Peyer's patch (tissue), 4 donors: ENCODE data around the gene GCFC2. TPM values are rescaled to one million over a fixed set of nuclear protein-coding genes. Genes with fewer than 3 reads are reported as not detected.

ENCODE experiments used
- DNase-seq, 3 donors: peaks; one replicate each; pipeline ENCODE4 v3.0.0-alpha.2; 2017 to 2019
- H3K27ac ChIP-seq, 4 donors: fragments of 200-600 bp; sonication (generic); one replicate each; pipeline ENCODE4 v1.5.1; 2016 to 2019
- H3K27me3 ChIP-seq, 2 donors: fragments of 200-600 bp; sonication (generic); one replicate each; pipeline ENCODE4 v1.5.1; 2019
- H3K36me3 ChIP-seq, 3 donors: fragments of 200-600 bp; sonication (generic); one replicate each; pipeline ENCODE4 v1.5.1; 2016 to 2019
- H3K4me1 ChIP-seq, 4 donors: fragments of 200-600 bp; sonication (generic); one replicate each; pipeline ENCODE4 v1.5.1; 2016 to 2019
- H3K4me3 ChIP-seq, 4 donors: fragments of 200-600 bp; sonication (generic); 1 replicate in 3 of 4; 2 replicates in 1 of 4; pipeline ENCODE4 v1.5.1; 2016 to 2019; ENCODE audit warnings: mild to moderate bottlenecking in 1 of 4
- H3K9me3 ChIP-seq, 4 donors: fragments of 200-600 bp; sonication (generic); one replicate each; pipeline ENCODE4 v1.5.1; 2016 to 2019; ENCODE audit warnings: mild to moderate bottlenecking in 1 of 4
- CTCF ChIP-seq, 6 experiments: fragments of 450-650 bp in 4 of 6; fragments of 200-600 bp in 2 of 6; sonication (generic) in 1 of 6; IDR thresholded peaks; one replicate each; pipeline ENCODE4 v1.5.1; 2017 to 2019; ENCODE audit warnings: antibody characterized with exemption in 6 of 6, mild to moderate bottlenecking in 3 of 6, moderate library complexity in 1 of 6
- POLR2A ChIP-seq, 2 donors: fragments of 450-650 bp; IDR thresholded peaks; one replicate each; pipeline ENCODE4 v1.5.1; 2017; ENCODE audit warnings: antibody characterized with exemption in 2 of 2, mild to moderate bottlenecking in 2 of 2, moderate library complexity in 2 of 2
- total RNA-seq, 4 donors: library from RNA; depleted of rRNA; stranded (reverse); fragments of >200 nt; gene quantifications; one replicate each; pipeline ENCODE4 v1.1.0, GENCODE V29; 2016

The GCFC2 gene
- total RNA-seq, 4 donors from 2014 or later = 20.8 to 33.5 (median 26.1) TPM

DNA sequence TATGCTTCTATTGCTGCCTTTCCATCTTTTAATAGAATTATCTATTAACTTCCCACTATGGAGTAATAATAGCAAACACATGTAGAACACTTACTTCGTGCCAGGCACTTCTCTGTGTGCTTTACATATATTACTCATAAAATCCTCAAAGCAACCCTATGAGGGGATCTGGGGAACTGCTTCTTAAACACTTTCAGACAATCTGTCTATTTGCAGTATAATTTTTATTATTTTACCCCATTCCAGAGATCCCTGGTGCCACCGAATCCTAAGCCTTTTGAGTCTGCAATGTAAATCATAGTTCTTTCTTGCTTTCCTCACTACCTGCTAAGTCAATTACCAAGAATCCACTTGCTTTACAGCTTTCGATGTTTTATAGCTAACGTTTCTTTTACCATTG, 25.6 kb upstream of the GCFC2 start:
- Histone ChIP-seq H3K9me3 (no peaks in the 10 kb centered on the region), H3K4me1 (no peaks in the 10 kb centered on the region), H3K4me3 (no peak overlapping the region), H3K36me3 (no peaks in the 10 kb centered on the region), H3K27me3 (no peaks in the 10 kb centered on the region), H3K27ac (no peak overlapping the region)
- TF ChIP-seq CTCF (IDR thresholded peaks at IDR 0.05) = no peak
- no peak for TF ChIP-seq POLR2A (IDR thresholded peaks at IDR 0.05)
- DNase-seq = no peak

- no peak for TF ChIP-seq POLR2A (IDR thresholded peaks at IDR 0.05)
- TF ChIP-seq CTCF (IDR thresholded peaks at IDR 0.05) = peak in 2 of 6 experiments; percentile 19 to 33
- no peaks in the 10 kb centered on the region for H3K36me3 ChIP-seq
- H3K27me3 ChIP-seq = no peaks in the 10 kb centered on the region
- no peak overlapping the region for H3K4me3 ChIP-seq
- no peak for DNase-seq
- no peaks in the 10 kb centered on the region for H3K9me3 ChIP-seq
- H3K4me1 ChIP-seq = no peaks in the 10 kb centered on the region
- no peak overlapping the region for H3K27ac ChIP-seq
Observed at GRCh38 chr2:75729861-75730260, 19.1 kb upstream of the GCFC2 start.

DNA sequence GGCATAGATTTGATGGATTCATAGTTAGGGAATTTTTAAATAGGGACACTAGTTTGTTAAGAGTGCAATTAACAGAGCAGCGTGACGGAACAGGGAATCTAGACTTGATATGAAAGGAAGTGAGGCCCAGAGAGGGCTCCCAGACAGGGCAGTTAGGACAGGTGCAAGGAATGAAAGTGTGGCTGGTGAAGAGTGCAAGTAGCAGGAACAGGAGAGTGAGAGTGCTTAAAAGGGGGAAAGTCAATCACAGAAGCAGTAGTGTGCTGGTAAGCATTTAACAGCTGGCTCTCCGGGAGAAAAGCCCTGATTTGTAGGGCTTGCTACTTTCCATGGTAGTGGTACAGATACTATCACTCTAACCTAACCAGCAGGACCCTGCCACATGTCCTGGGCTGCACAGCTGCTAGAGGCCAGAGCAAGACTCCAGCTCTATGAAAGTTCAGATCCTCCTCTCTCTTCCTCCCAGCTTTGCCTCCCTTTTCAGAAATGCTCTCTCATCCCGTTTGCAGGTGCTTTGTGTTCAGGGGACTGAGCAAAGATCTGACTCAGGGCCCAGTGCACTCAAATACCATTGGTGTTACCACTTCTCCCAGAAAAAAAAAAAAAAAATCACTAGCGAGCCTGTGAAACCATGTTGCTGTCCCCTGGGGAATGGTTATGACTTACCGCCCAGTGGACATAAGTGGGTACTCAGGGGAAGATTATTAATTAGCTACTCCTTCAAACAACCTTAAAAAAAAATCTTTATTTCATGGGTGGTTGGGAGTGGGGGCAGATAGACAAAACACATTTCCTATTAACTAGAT, 18.1 kb upstream of the GCFC2 start:
- no peak for DNase-seq
- Histone ChIP-seq H3K9me3 (no peaks in the 10 kb centered on the region), H3K27ac (no peak overlapping the region), H3K36me3 (no peaks in the 10 kb centered on the region), H3K27me3 (no peaks in the 10 kb centered on the region), H3K4me1 (no peaks in the 10 kb centered on the region), H3K4me3 (no peak overlapping the region)
- TF ChIP-seq CTCF (IDR thresholded peaks at IDR 0.05) = no peak
- TF ChIP-seq POLR2A (IDR thresholded peaks at IDR 0.05) = no peak

- Histone ChIP-seq H3K4me1 (no peaks in the 10 kb centered on the region), H3K9me3 (no peaks in the 10 kb centered on the region), H3K27ac (no peak overlapping the region), H3K36me3 (no peaks in the 10 kb centered on the region), H3K27me3 (no peaks in the 10 kb centered on the region), H3K4me3 (no peak overlapping the region)
- TF ChIP-seq POLR2A (IDR thresholded peaks at IDR 0.05) (no peak), CTCF (IDR thresholded peaks at IDR 0.05) (no peak)
- no peak for DNase-seq
Observed at GRCh38 chr2:75722687-75723086, 12.0 kb upstream of the GCFC2 start.

GRCh38 chr2:75720525-75720924, 9.8 kb upstream of the GCFC2 start:
- DNase-seq = no peak
- H3K4me3 ChIP-seq = no peak overlapping the region
- H3K27ac ChIP-seq = no peak overlapping the region
- TF ChIP-seq POLR2A (IDR thresholded peaks at IDR 0.05) = no peak
- TF ChIP-seq CTCF (IDR thresholded peaks at IDR 0.05) = no peak
- no peaks in the 10 kb centered on the region for H3K36me3 ChIP-seq
- no peaks in the 10 kb centered on the region for H3K9me3 ChIP-seq
- no peaks in the 10 kb centered on the region for H3K27me3 ChIP-seq
- no peaks in the 10 kb centered on the region for H3K4me1 ChIP-seq
